DMS53 (cell line): ENCODE results near the gene C6orf132.
A peak's percentile ranks its signal among the peaks of the same experiment; 100 is the strongest.
"Not testable (repeated sequence)": the region's sequence is repeated elsewhere in the genome, so short reads cannot be mapped to it uniquely, and the experiment has no call there.

Experiments used
- DNase-seq: peaks from one replicate; lab custom pipeline; 2025; lab: John Stamatoyannopoulos, UW

Gene C6orf132

DNA sequence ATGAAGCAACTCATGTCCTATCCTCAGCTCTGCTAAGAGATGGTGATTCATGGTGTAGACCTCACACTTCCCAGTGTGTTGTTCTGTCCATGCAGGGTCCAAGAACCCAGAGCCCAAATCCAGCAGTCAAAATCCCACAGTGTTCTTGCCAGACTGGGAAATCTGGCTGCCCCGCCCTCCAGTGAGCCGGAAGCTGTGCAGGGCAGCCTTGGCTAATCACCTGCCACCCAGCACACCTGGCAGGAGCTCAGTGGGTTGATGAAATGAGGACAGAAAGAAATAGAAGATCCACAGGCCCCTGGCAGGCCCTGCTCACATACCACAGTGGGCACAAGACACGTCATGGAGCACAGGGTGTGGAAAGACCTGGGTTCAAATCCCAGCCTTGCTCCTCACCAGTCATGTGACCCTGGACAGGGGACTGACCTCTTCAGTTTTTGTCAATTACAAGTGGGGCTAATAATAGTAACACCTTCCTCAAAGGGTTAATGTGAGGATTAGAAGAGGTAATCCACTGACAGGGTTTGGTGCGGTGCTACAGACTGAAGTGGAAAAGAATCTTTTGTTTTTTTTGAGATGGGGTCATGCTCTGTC lies 17.1 kb upstream of the C6orf132 start:
- DNase-seq = no peak

DNA sequence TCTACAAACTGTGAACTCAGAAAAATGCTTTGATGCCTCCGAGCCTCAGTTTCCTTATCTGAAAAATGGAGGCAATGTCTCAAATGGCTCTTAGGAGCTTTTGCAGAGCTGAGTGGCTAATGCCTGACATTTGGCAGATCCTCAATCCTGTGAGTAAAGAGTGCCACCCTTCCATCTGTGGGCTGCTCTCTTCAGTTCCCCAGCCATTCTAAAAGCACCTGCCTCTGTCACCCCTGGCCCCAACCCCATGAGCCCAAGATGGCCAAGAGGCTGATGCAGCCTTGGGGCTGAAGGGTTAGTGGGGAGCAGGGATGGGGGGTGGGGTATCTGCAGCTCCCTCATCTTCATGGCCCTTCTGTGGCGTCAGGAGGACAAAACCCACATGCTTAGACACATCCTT lies 16.2 kb upstream of the C6orf132 start:
- no peak for DNase-seq

DNA sequence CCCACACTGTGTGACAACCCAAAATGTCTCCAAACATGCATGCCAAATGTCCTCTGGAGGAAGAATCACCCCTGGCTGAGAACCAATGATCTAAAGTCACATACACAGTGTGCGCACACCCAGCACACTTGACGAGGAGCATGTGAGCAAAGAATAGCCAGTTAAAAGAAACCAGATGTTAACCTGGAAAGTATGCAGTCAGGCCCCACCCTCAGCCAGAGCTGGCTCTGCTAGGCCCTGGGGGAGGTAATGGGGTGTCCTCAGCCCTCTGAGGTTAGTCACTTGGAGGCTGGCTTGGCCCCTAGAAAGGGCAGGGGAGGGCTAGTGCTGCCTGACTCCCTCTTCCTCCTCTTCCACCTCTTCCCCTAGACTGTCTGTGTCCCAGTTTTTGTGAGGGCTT lies 15.6 kb upstream of the C6orf132 start:
- no peak for DNase-seq

DNA sequence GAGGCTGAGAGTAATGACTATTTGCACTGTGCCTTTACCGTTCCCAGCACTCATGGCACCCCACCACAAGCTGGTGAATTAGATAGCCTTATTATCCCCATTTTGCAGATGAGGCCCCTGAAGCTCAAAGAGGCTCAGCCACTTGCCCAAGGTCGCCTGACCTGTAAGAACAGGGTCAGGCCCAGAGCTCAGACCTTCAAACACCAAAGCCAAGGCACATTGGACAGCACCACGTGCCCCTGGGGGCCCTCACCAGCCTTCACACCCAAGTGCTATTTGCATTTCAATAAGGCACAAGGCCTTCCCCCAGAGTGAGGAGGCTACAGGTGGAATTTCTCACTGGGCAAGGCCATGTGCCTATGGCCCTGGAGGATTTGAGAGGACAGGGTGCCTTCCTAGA lies 14.2 kb upstream of the C6orf132 start:
- no peak for DNase-seq

DNA sequence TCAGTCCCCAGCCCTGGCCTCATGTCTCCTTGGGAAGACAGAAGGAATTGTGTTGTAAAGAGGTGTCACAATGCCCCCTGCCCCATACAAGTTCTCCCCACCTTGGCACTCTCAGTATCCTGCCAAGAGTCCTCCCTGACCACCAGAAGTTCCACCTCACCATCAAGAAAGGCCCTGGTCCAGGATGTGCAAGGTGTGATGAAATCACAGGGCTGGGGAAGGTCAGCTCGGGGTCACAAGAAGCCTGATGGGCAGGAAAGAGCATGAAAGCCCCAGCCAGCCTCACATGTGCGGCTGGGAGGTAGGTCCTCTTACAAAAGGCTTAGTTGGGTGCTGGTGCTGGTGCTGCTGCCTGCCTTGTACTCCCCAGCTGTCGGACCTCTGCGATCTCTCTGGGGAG lies 12.9 kb upstream of the C6orf132 start:
- no peak for DNase-seq

DNA sequence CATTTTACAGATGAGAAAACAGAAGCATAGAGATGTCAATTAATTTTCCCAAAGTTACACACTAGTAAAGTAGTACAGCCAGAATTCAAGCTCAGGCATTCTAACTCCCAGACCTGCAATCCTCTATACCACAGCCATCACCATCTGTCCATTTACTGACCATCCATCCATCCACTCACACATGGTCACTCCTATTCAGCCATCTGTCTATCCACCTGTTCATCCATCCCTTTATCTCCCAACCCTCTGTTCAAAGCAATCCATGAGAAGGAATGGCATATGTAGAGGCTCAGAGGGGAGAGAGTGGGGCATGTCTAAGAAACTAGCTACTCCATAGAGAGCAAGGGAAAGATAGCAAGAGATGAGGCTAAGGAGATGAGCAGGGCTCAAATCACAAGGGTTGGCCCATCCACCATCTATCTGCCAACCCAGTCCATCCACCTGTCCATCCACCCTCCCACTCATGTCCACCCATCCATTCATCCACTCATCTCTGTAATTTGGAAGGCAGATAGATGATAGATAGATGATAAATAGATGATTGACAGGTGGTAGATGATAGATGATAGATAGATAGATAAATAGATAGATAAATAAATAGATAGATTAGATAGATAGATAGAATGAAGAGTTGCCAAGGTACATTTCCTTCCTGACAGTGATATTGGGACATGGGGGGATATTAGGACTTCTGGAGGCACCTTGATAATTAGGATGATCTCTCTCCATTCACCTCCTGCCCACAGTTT lies 12.2 kb upstream of the C6orf132 start:
- DNase-seq = no peak

DNA sequence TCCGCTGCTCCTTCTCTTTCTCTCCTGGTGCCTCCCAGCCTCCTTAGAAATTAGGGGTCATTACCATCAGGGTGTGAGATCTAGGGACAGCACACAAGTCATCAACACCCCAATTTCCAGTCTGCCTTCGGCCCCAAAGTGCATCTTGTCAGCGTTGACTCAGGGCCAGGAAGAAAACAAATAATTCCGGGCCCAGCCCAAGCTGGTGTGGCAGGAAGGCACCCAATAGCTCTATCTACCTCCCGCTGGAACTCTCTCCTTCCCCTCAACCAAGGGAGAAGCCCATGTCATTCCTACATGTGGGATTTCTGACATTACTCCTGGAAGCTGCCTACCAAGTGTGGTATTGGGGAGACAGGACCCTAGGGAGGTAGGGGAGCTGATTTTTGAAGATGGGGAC lies 11.5 kb upstream of the C6orf132 start:
- no peak for DNase-seq

DNA sequence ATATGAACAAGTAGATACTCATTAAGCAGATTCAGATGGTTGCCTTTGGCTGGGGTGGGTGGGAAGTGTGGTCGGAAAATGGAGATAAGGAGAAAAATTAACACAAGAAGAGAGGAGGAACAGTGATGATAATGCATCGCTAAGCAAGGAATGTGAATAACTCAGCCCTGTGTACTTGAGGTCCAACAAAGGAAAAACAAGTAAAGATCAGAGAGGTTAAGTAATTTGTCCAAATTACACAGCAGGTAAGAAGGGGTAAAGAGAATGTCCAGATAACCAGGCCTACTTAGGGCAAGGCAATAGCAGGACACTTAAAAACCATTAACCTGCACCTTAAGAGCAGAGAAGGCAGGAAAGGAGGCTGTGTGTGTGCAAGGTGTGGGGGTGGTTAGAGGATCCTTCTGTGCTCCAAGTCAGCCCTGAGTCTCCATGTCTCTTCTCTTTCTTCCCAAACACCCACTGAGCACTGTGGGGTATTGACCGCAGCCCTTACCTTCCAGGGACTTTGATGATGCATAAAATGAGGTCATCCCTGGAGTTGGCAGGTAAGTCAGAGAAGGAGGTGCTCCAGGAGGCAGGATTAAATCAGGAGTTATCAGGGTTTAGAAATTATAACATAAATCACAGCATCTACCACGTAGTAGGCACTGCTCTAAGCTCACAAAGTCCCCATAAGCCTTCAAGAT lies 10.3 kb upstream of the C6orf132 start:
- DNase-seq = not testable (repeated sequence)

DNA sequence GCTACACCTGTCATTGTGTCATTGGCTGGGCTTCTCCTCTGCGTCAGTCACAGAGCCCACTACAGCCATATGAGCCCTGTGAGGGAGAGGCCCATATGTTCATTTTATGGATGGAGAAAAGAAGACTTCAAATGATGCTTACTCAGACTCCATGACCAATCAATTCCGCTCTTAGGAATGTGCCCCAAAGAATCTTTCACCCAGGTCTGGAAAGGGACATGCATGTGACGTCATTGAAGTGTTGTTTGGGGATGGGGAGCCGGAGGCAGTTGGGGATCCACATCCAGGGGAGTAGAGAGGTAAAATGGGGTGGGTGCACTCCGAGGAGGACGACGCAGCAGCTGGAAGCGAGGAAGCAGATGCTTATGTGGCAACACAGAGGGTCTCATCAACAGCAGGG lies 9.6 kb upstream of the C6orf132 start:
- DNase-seq = no peak

DNA sequence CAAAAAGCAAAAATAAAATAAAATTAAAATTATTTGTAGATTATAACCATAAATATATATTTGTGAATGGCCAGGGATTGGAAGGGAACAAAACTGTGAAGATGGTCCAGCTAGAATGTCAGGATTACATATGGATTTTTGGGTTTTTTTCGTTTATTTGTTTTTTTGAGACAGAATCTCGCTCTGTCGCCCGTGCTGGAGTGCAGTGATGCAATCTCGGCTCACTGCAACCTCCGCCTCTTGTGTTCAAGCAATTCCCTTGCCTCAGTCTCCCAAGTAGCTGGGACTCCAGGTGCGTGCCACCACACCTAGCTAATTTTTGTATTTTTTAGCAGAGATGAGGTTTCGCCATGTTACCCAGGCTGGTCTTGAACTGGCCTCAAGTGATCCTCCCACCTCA lies 7.8 kb upstream of the C6orf132 start:
- no peak for DNase-seq

DNA sequence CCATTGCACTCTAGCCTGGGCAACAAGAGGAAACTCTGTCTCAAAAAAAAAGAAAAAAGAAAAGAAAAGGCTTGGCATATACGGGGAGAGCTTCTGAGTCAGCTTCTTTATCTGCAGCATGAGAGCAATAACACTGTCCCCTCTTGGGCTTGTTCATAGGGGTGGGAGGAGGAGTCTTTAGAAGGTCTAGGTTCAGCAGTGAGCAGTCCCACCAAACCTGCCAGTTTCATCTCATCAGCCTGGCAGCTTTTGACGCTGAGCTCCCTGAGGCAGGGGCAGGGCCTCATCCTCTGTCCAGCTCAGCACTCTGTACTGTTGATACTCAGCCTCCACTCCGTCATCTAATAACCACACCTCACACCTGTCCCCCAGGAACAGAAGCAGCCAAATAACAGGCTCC lies 5.6 kb upstream of the C6orf132 start:
- DNase-seq = no peak

DNA sequence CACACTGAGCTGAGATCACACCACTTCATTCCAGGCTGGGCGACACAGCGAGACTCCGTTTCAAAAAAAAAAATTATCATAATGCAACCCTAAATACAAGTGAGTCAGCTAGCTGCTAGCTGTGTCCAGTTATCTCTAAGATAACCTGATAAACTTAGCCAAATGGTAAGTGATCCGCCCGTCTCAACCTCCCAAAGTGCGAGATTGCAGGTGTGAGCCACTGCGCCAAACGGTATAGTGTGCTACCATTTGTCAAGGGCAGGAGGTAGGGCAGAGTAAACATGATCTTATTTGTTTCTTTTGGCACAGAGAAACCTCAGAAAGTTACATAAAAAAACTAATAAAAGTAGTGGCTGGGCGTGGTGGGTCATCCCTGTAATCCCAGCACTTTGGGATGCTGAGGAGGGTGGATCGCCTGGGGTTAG lies 4.7 kb upstream of the C6orf132 start:
- DNase-seq = no peak

DNA sequence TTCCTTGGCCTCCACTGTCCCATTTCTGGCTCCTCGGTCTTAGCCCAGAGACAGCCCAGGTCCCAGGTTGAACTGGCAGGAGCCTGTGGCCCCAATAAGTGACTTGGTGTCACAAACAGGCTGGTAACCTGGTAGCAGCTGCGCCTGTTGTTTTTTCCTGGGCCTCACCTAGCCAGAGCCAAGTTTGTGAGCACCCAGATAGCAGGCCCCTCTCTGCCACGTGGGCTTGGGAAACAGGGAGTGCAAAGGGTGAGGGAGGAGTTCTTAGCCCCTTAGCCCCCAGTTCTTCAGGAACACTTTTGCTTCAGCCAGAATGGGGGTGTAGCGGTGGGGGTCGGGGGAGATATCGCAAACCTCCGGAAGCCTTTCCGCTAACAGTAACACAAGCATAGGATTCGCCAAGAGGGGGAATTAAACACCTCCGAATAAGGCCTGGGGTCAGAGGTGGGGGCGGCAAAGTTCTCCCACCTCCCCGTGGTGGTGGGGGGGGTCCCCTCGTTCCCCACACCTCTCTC lies 760 bp downstream of the C6orf132 start:
- peak; percentile 48 for DNase-seq

DNA sequence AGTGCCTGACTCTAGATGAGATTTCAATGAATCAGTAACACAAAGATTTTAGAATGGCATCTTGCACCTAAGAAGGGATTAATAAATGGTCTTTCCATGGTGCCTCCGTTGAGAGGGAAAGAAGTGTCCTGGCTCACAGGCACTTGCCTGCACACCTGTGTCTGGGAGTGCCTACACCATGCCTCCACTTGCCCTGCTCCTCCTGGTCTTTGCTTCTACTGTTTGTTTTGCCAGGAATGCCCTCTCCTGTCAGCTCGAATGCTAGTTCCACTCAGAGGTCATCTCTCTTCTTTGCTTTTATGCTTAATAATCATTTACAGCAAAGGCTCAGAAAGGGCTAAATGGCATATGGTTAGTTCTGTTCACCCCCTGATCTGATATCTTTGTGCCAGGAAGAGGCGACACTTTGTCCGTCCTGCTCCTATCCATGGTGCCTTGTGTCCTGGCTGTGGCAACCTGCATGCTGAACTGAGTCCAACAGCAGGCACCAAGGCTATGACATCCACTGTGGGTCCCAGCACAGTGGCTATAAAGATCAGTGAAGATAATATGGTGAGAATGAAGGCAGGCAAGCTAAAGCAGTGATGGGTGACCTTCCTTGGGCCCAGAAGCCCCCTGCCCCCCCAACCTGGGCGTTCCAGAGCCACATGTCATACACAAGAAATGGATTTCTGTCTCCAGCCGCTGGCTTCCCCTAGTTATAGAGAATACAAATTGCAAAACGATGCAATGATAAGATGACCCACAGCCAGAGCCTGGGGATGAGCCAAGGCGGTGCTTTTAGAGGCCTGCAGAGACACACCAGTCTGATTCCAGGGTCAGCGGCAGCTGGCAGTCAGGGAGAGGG lies 1.4 kb downstream of the C6orf132 start:
- DNase-seq = no peak

DNA sequence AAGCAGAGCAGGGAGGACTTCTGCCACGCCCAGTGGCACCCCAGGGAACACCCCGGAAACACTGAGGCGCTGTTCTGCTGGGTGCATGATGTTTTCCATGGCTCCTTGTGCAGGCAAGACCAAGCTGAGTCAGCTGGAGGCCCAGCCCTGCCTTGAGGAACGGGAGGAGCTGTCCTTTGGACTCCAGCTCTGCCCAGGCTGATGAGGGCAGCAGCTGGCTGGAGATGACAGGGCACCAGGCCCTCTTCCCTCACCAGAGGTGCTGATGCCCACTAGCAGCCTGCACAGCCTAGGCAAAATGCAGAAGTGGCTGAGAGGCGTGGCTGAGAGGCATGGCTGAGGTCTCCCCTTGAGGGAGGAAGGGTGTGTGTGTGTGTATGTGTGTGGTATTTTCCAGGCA lies 2.4 kb downstream of the C6orf132 start:
- DNase-seq = no peak

DNA sequence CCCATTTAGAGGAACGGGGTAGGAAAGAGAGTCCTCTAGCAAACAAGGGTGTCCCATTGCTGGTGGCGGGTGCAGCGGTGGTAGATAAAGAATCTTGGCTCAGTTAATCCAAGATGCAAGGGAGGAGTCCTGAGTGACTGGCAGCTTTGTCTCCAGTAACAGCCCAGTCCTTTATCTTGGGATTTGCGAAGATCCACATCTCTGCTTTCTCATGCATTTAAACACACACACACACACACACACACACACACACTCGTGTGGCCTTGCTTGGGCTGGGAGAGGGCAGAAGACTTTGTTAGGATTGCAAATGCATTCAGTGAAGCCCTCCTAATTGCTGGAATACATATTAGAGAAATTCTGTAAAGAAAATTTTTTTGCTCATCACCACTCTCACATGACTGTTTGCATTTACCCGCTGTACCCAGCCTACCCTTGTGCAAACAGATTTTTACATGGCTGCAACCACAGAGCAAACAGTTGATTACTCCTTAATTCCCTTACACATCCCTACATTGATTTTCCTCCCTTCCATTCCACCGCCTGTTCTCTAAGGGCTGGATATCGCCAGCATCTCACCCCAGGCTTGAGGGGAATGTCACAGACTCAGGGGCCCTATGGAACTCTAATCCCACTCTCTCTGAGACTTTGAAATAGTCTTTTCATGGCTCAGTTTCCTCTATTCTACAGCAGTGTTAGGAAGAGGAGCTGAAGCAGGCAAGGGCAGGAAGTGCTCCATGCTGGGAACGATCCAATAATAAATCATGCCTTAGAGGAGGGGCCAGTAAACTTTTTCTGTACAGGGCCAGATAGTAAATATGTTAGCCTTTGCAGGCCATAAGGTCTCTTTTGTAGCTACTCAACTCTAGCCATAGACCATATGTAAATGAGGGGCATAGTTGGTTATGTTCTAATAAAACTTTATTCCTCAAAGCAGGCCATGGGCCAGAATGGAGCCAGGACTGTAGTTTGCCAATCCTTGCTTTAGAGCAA lies 3.5 kb downstream of the C6orf132 start:
- peak; percentile 58 for DNase-seq

DNA sequence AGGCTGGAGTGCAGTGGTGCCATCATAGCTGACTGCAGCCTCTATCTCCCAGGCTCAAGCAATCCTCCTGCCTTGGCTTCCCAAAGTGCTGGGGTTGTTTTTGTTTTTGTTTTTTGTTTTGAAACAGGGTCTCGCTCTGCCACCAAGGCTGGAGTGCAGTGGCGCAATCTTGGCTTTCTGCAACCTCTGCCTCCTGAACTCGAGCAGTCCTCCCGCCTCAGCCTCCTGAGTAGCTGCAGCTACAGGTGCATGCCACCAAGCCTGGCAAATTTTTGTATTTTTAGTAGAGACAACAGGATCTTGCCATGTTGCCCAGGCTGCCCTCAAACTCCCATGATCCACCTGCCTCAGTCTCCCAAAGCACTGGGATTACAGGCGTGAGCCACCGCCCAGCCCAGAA lies 4.2 kb downstream of the C6orf132 start:
- no peak for DNase-seq

DNA sequence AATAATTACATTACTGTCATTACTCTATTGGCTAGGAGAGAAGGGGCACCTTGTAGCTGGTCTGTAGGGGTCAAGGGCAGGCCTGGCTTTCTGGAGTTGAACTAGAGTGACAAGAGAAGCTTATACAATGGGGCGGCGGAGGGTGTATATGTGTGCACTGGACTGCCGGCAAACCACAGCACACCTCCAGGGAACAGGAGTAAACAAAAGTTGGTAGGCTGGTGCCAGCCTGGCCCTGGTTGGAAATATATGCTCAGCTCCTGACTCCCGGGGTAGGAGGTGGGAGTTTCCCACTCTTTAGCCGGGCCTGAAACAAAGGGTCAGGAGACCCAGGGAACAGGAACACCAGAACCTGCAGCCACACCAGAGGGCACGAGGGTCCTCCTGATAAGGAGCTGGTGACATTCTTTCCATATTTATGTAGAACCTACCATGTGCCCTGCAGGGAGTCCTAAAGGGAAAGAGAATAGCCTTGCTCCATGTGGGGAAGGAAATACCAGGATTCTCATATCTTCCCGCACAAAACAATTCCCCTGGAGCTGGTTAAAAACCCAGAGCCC lies 5.1 kb downstream of the C6orf132 start:
- DNase-seq = no peak

DNA sequence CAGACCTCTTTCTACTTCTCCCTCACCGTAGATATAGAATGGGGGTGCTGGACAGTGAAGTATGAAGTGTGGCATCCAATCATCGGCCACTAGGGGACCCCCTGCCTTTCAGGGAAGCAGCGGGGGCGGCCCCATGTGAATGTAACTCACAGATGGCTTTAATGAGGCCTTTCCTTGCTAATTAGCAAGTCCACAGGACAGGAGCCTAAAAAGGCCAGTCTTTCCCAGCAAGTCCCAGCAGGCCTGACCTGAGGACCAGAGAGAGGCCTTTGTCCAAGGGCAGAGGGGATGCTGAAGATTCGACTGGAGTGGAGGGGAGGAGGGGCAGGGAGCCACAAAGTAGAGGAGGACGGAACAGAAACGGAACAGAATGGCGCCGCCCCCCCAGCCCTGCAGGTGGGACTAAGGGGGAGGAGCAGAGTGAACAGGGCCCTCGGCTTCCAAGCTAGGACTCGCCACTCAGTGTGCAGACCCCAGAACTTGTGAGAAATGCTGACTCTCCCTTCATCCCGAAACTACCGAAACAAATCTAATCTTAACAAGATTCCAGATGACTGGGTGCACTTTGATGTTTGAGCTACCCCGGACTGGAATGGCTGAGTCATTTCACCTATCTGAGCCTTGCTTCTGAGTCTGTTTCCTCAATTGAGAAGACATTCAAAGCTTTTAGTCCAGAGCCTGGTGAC lies 5.8 kb downstream of the C6orf132 start:
- no peak for DNase-seq

DNA sequence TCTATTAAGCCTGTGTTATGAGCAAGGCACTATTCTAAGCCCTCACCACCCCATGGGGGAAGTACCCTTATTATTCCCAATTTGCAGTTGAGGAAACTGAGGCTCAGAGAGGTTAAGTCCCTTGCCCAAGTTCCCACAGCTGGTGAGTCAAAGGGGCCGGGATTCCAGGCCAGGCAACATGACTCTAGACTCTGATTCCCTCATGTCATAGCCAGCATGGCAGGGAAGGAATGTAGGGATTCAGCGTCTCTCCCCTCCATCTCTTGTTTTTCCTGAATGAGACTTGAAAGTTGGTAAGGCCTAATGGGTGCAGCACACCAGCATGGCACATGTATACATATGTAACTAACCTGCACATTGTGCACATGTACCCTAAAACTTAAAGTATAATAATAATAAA lies 6.7 kb downstream of the C6orf132 start:
- no peak for DNase-seq
